ENCODE data around the gene SPDEF.
A peak's percentile ranks its signal among the peaks of the same experiment; 100 is the strongest.

The SPDEF gene

DNA sequence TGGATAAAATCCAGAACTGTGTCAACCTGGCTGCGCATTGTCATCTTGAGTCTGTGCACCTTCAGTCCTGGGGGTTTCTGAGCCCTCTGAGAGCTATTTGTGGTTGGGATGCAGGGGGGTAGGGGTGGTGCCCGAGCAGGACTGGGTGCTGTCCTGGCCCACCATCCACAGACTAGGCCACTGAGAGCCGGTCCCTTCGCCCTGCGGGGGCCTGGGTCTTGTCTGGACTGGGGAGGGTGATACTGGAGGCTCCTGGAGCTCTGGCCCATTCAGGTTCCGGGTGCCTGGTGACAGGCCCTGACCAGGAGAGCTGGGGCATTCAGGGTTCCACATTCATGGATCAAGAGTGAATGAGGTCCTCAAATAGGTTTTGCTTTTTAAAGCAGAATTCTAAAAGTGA lies 20.9 kb downstream of the SPDEF start:
- DNase-seq = no peak
- in situ Hi-C loops (cut with MboI; ENCODE audit: low pct_unique_long_range_greater_than_20kb, low sequenced_read_pairs) = no loop called here

GRCh38 chr6:34534656-34535055 lies 21.5 kb downstream of the SPDEF start:
- DNase-seq = no peak
- in situ Hi-C loops (cut with MboI; ENCODE audit: low pct_unique_long_range_greater_than_20kb, low sequenced_read_pairs) = no loop called here

- in situ Hi-C loops (cut with MboI; ENCODE audit: low pct_unique_long_range_greater_than_20kb, low sequenced_read_pairs) = no loop called here
These were observed 22.0 kb downstream of the SPDEF start for GRCh38 chr6:34534146-34534545.

DNA sequence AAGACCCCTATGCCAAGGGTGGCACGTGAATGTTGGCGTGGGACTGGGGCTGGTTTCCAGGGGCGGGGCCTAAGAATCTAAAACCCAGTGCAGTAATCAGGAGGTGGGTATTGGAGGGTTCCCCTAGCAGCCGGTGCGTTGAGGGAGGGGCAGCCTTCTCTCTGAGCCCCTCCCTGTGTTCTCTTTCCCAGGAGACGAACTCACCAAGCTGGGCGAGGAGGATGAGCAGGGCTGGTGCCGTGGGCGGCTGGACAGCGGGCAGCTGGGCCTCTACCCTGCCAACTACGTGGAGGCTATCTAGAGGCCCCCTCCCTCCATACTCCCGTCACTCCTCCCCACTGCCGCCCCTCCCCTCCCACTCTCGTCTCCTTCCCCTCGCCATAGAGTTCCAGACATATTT lies 23.9 kb downstream of the SPDEF start:
- in situ Hi-C loops (cut with MboI; ENCODE audit: low pct_unique_long_range_greater_than_20kb, low sequenced_read_pairs) = no loop called here
- no peak for DNase-seq

More at GRCh38 chr6:34534146-34534545, 22.0 kb downstream of the SPDEF start:
- DNase-seq = no peak

GRCh38 chr6:34531580-34532201 lies 24.4 kb downstream of the SPDEF start:
- DNase-seq = no peak
- in situ Hi-C loops (cut with MboI; ENCODE audit: low pct_unique_long_range_greater_than_20kb, low sequenced_read_pairs) = no loop called here

- in situ Hi-C loops (cut with MboI; ENCODE audit: low pct_unique_long_range_greater_than_20kb, low sequenced_read_pairs) = no loop called here
- no peak for DNase-seq
These were observed 25.3 kb downstream of the SPDEF start for GRCh38 chr6:34530753-34531365.

GRCh38 chr6:34529665-34530327 lies 26.3 kb downstream of the SPDEF start:
- no peak for DNase-seq
- in situ Hi-C loops (cut with MboI; ENCODE audit: low pct_unique_long_range_greater_than_20kb, low sequenced_read_pairs) = no loop called here

DNA sequence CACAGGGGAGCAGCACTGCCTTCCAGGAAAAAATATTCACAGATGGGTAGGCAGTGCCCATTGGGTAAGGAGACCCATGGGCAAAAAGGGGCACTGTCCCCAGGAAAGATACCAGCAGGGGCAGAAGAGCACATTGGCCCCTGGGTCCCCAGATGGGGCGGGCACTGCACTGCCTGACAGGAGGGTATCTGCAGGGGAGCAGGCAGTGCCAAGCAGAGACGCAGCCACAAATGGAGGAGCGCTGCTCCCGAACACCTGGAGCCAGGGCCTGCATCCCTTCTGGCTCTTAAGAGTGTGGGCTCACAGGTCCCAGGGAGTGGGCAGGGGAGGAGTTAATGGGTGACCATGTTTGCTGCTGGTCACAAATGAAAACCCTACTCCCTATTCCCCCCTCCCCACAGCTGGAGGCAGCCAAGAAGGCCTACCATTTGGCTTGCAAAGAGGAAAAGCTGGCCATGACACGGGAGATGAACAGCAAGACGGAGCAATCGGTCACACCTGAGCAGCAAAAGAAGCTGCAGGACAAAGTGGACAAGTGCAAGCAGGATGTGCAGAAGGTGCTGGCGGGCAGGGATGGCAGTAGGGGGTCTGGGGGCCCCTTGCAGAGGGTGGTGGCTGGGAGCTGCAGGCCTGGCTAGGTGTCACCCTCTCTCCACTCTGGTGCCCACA lies 27.0 kb downstream of the SPDEF start:
- in situ Hi-C loops (cut with MboI; ENCODE audit: low pct_unique_long_range_greater_than_20kb, low sequenced_read_pairs) = no loop called here

DNA sequence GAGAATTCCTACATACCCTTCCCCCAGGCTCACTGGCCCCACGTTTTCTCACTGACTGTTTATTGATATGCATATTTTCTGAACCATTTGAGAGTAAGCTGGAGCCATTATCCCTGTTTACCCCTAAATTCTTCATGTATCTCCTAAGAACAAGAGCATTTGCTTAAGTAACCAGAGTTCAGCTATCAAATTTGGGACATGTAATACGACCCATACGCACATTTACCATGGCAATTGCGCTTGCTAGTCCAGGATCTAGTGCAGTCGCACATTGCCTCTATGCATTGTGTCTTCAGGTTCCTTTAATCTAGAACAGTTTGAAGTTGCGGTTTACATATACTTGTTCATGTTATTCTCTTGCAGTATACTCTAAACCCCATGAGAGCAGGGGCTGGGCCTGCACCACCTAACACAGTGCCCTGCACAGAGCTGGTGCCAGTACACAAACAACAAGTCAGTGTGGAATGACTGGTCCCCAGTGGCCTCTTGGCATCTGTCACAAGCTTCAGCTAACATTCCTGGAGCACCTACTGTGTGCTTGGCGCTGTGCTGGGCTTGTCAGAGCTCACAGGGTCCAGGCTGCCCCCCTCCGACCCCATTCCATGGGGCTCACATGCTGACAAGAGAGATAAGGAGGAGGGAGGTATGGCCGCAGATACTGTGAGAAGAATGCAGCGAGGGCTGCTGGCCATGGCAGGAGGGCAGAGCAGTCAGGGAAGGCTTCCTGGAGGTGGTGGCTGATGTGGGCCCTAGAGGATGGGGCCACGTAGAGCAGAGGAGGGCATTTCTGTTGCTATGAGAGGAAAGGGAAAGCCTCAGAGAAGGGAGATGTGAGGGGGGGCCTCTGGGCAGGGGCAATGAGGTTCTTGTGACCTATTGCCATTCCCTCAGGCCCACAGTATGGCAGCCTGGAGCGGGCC lies 28.1 kb downstream of the SPDEF start:
- DNase-seq = no peak
- in situ Hi-C loops (cut with MboI; ENCODE audit: low pct_unique_long_range_greater_than_20kb, low sequenced_read_pairs) = no loop called here

More for the DNA sequence above, 27.0 kb downstream of the SPDEF start:
- no peak for DNase-seq

GRCh38 chr6:34526992-34527728 lies 29.0 kb downstream of the SPDEF start:
- in situ Hi-C loops (cut with MboI; ENCODE audit: low pct_unique_long_range_greater_than_20kb, low sequenced_read_pairs) = no loop called here
- peak; percentile 88 for DNase-seq

- in situ Hi-C loops (cut with MboI; ENCODE audit: low pct_unique_long_range_greater_than_20kb, low sequenced_read_pairs) = no loop called here
- no peak for DNase-seq
These were observed 29.7 kb downstream of the SPDEF start for GRCh38 chr6:34526241-34526972.

DNA sequence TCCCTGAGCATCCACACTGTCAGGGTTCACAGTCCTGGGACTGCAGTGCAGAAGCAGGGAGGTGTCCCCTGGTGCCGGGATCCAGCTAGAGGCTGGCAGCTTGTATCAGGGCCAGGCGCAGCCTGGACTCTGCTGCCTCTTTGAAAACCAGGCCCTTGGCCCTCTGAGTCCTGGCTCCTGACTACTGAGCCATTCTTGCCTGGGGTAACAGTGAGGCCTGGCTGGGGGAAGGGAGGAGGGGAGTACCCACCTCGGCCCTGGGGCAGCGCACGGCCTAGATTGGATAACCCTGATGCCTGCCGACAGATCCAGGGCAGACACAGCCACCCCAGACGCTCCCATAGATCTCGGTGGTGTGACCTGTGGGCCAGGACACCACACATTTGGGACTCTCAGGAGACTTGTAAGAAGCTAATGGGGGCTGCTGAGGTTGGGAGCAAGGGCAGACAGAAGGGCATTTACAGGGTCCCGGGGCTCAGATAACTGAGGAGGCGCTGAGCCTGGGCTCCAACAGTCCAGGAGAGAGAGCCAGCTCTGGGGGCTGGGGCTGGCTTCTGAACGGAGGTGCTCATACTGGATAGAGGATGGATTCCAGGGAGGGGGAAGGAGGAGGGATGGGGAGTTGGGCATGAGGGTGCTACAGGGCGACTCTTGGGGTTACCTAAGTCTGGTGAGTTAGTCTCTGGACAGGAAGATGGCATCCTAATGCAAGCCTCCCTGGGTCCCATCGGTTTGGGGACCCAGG lies 30.5 kb downstream of the SPDEF start:
- no peak for DNase-seq
- in situ Hi-C loops (cut with MboI; ENCODE audit: low pct_unique_long_range_greater_than_20kb, low sequenced_read_pairs) = no loop called here

DNA sequence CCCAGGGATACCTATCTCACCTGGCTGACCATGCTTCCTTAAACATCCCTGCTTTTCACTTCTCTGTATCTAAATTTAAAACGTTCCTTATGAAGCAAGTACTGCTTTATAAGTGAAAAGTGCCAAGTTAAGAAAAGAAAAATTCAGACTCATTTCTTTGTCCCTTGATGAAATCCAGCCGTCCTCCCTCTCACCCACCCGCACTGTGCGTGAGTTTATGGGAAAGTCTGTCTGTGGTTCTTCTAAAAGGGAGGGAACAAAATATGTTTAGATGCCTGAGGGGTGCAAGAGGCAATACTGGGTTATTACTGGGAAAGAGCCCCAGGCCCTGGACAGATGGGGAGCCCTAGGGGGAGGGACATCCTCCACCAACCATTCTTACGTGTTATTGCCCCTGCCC lies 31.2 kb downstream of the SPDEF start:
- no peak for DNase-seq
- in situ Hi-C loops (cut with MboI; ENCODE audit: low pct_unique_long_range_greater_than_20kb, low sequenced_read_pairs) = no loop called here

DNA sequence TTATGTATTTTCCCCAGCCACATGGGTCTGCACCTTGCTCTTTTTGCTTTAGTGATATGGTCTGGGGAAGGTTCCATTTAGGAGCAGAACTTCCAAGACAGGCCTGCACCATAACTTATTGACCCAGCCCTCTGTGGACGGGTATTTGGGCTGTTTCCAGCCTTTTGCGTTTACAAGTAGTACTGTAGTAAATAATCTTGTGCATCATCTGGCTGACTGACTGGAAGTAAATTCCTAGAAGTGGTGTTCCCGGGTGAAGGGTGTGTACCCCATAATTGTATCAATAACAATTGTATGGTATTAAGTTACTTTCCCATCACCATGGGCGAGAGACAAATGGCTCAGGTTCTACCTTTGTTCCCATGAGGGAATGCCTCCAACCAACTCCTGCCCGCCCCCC lies 31.6 kb downstream of the SPDEF start:
- in situ Hi-C loops (cut with MboI; ENCODE audit: low pct_unique_long_range_greater_than_20kb, low sequenced_read_pairs) = no loop called here
- DNase-seq = no peak

GRCh38 chr6:34523441-34524206 lies 32.5 kb downstream of the SPDEF start:
- in situ Hi-C loops (cut with MboI; ENCODE audit: low pct_unique_long_range_greater_than_20kb, low sequenced_read_pairs) = no loop called here
- DNase-seq = no peak

DNA sequence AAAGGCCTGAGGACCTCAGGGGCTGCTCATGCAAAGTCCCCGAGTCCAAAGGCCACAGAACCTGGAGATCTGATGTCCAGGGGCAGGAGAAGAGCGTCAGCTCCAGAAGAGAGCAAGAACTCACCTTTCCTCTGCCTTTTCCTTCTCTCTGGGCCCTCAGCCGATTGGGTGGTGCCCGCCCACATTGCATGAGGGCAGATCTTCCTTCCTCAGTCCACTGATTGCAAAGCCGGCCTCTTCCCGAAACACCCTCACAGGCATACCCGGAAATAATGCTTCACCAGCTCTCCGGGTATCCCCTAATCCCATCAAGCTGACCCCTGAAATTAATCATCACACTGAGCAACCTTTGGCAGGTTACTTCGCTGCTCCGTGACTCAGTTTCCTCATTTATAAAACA lies 33.4 kb downstream of the SPDEF start:
- DNase-seq = no peak
- in situ Hi-C loops (cut with MboI; ENCODE audit: low pct_unique_long_range_greater_than_20kb, low sequenced_read_pairs) = no loop called here

Measured in KBM-7 (cell line).